Measurements from ENCODE around the gene HAAO.

GRCh38 chr2:42742740-42743658 lies 49.4 kb downstream of the HAAO start:
- no peak for TF ChIP-seq CTCF (IDR thresholded peaks at IDR 0.05; ENCODE audit: extremely low read depth in 1 of 2, insufficient read depth in 1 of 2, low read depth in 1 of 2, low read length in 2 of 2)
- no peak for TF ChIP-seq POLR2AphosphoS5 (IDR thresholded peaks at IDR 0.05; ENCODE audit: insufficient read depth, low read depth, low read length)
- TF ChIP-seq POLR2A (IDR thresholded peaks at IDR 0.05; ENCODE audit: low read depth, low read length), result no peak
- TF ChIP-seq EZH2 (IDR thresholded peaks at IDR 0.05; ENCODE audit: borderline replicate concordance, low read depth, low read length, severe bottlenecking), result no peak
- no peak for TF ChIP-seq JUN (IDR thresholded peaks at IDR 0.05; ENCODE audit: borderline replicate concordance, insufficient read depth, insufficient read length, low read depth)
- TF ChIP-seq MYC (IDR thresholded peaks at IDR 0.05; ENCODE audit: low read depth, low read length), result no peak
- TF ChIP-seq MAX (IDR thresholded peaks at IDR 0.05; ENCODE audit: insufficient read depth, insufficient read length), result no peak
